ENCODE measurements around the gene TMPRSS7. TPM values are rescaled to one million over a fixed set of nuclear protein-coding genes. Genes with fewer than 3 reads are reported as not detected.

Gene TMPRSS7
- total RNA-seq, 4 donors from 2014 or later = not detected

- no peaks in the 10 kb centered on the region for H3K9me3 ChIP-seq
- DNase-seq = no peak
- intact Hi-C loops (cut with DNase I; ENCODE audit: low total_unique reads) (no loop called here), in situ Hi-C loops (cut with MboI; ENCODE audit: low pct_ligation_motif_present in 1 of 4, low pct_unique_long_range_greater_than_20kb in 1 of 4, low sequenced_read_pairs in 3 of 4) (no loop called here)
- H3K4me3 ChIP-seq = no peak overlapping the region
- TF ChIP-seq EP300 (IDR thresholded peaks at IDR 0.05; ENCODE audit: low read depth) (no peak), POLR2A (IDR thresholded peaks at IDR 0.05) (no peak), CTCF (IDR thresholded peaks at IDR 0.05) (no peak), POLR2AphosphoS5 (IDR thresholded peaks at IDR 0.05) (no peak)
- 77 to 78% methylated on average over 1 of the region's 1 CpG for WGBS, 2 donors (ENCODE audit: low coverage in 1 of 2)
- H3K36me3 ChIP-seq = no peaks in the 10 kb centered on the region
- no peaks in the 10 kb centered on the region for H3K4me1 ChIP-seq
- H3K27ac ChIP-seq = no peak overlapping the region
- H3K27me3 ChIP-seq = no peaks in the 10 kb centered on the region
Measured at GRCh38 chr3:112019716-112020115, 14.8 kb upstream of the TMPRSS7 start.

- no peak for DNase-seq
- Histone ChIP-seq H3K36me3 (no peaks in the 10 kb centered on the region), H3K9me3 (no peaks in the 10 kb centered on the region), H3K4me1 (no peaks in the 10 kb centered on the region), H3K27ac (no peak overlapping the region), H3K27me3 (no peaks in the 10 kb centered on the region), H3K4me3 (no peak overlapping the region)
- WGBS, 2 donors (ENCODE audit: low coverage in 1 of 2) = 77 to 100% methylated on average over 1 of the region's 1 CpG
- in situ Hi-C loops (cut with MboI; ENCODE audit: low pct_ligation_motif_present in 1 of 4, low pct_unique_long_range_greater_than_20kb in 1 of 4, low sequenced_read_pairs in 3 of 4) = no loop called here
- no peak for TF ChIP-seq CTCF (IDR thresholded peaks at IDR 0.05)
- no peak for TF ChIP-seq POLR2A (IDR thresholded peaks at IDR 0.05)
- TF ChIP-seq EP300 (IDR thresholded peaks at IDR 0.05; ENCODE audit: low read depth) = no peak
- no peak for TF ChIP-seq POLR2AphosphoS5 (IDR thresholded peaks at IDR 0.05)
- intact Hi-C loops (cut with DNase I; ENCODE audit: low total_unique reads) = no loop called here
Measured at GRCh38 chr3:112020674-112021085, 13.9 kb upstream of the TMPRSS7 start.

- no peaks in the 10 kb centered on the region for H3K9me3 ChIP-seq
- no peak overlapping the region for H3K27ac ChIP-seq
- no peak for DNase-seq
- no peak overlapping the region for H3K4me3 ChIP-seq
- H3K36me3 ChIP-seq = no peaks in the 10 kb centered on the region
- in situ Hi-C loops (cut with MboI; ENCODE audit: low pct_ligation_motif_present in 1 of 4, low pct_unique_long_range_greater_than_20kb in 1 of 4, low sequenced_read_pairs in 3 of 4) = no loop called here
- intact Hi-C loops (cut with DNase I; ENCODE audit: low total_unique reads) = no loop called here
- no peaks in the 10 kb centered on the region for H3K4me1 ChIP-seq
- no peaks in the 10 kb centered on the region for H3K27me3 ChIP-seq
- no peak for TF ChIP-seq POLR2AphosphoS5 (IDR thresholded peaks at IDR 0.05)
- no peak for TF ChIP-seq POLR2A (IDR thresholded peaks at IDR 0.05)
- 89 to 91% methylated on average over 4 of the region's 4 CpGs for WGBS, 2 donors (ENCODE audit: low coverage in 1 of 2)
Measured at GRCh38 chr3:112027142-112027541, 7.4 kb upstream of the TMPRSS7 start.

- Histone ChIP-seq H3K27ac (no peak overlapping the region), H3K4me3 (no peak overlapping the region), H3K36me3 (no peaks in the 10 kb centered on the region), H3K9me3 (no peaks in the 10 kb centered on the region), H3K27me3 (no peaks in the 10 kb centered on the region), H3K4me1 (no peaks in the 10 kb centered on the region)
- TF ChIP-seq EP300 (IDR thresholded peaks at IDR 0.05; ENCODE audit: low read depth) (no peak), POLR2A (IDR thresholded peaks at IDR 0.05) (no peak), CTCF (IDR thresholded peaks at IDR 0.05) (no peak), POLR2AphosphoS5 (IDR thresholded peaks at IDR 0.05) (no peak)
- WGBS, 2 donors (ENCODE audit: low coverage in 1 of 2) = 60 to 83% methylated on average over 2 to 4 of the region's 4 CpGs
- in situ Hi-C loops (cut with MboI; ENCODE audit: low pct_ligation_motif_present in 1 of 4, low pct_unique_long_range_greater_than_20kb in 1 of 4, low sequenced_read_pairs in 3 of 4) (no loop called here), intact Hi-C loops (cut with DNase I; ENCODE audit: low total_unique reads) (no loop called here)
- DNase-seq = no peak
Measured at GRCh38 chr3:112027826-112028225, 6.7 kb upstream of the TMPRSS7 start.

GRCh38 chr3:112030901-112031300 lies 3.6 kb upstream of the TMPRSS7 start:
- in situ Hi-C loops (cut with MboI; ENCODE audit: low pct_ligation_motif_present in 1 of 4, low pct_unique_long_range_greater_than_20kb in 1 of 4, low sequenced_read_pairs in 3 of 4) (no loop called here), intact Hi-C loops (cut with DNase I; ENCODE audit: low total_unique reads) (no loop called here)
- no peaks in the 10 kb centered on the region for H3K9me3 ChIP-seq
- H3K27ac ChIP-seq = no peak overlapping the region
- H3K4me1 ChIP-seq = no peaks in the 10 kb centered on the region
- no peak for DNase-seq
- H3K4me3 ChIP-seq = no peak overlapping the region
- 93 to 97% methylated on average over 5 of the region's 5 CpGs for WGBS, 2 donors (ENCODE audit: low coverage in 1 of 2)
- TF ChIP-seq CTCF (IDR thresholded peaks at IDR 0.05) = no peak
- TF ChIP-seq POLR2AphosphoS5 (IDR thresholded peaks at IDR 0.05) = no peak
- no peak for TF ChIP-seq EP300 (IDR thresholded peaks at IDR 0.05; ENCODE audit: low read depth)
- TF ChIP-seq POLR2A (IDR thresholded peaks at IDR 0.05) = no peak
- no peaks in the 10 kb centered on the region for H3K36me3 ChIP-seq
- H3K27me3 ChIP-seq = no peaks in the 10 kb centered on the region

All from transverse colon (tissue), 4 donors.